ENCODE measurements around the gene CYBA.
A peak's percentile ranks its signal among the peaks of the same experiment; 100 is the strongest.

The CYBA gene

DNA sequence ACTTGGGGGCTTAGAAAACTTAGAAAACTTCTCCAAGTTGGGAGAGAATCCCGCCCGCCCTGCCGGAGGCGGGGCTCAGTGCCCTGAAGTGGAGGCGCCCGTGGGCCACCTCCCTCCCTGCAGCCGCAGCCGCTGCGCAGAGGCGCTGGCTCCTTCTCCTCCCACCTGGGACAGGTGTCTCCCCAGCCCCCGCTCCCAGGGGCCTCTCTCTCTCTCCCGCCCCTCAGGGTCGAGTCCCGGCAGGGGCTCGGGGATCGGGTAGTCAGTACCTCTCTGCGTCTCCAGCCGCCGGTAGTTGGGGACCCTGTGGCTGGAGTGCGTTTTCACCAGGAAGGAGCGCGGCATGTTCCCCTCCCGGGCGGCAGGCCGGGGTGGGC is 35.2 kb upstream of the CYBA start:
- DNase-seq (ENCODE audit: extremely low read depth, low read depth), result no peak
- TF ChIP-seq, protein P1, sequence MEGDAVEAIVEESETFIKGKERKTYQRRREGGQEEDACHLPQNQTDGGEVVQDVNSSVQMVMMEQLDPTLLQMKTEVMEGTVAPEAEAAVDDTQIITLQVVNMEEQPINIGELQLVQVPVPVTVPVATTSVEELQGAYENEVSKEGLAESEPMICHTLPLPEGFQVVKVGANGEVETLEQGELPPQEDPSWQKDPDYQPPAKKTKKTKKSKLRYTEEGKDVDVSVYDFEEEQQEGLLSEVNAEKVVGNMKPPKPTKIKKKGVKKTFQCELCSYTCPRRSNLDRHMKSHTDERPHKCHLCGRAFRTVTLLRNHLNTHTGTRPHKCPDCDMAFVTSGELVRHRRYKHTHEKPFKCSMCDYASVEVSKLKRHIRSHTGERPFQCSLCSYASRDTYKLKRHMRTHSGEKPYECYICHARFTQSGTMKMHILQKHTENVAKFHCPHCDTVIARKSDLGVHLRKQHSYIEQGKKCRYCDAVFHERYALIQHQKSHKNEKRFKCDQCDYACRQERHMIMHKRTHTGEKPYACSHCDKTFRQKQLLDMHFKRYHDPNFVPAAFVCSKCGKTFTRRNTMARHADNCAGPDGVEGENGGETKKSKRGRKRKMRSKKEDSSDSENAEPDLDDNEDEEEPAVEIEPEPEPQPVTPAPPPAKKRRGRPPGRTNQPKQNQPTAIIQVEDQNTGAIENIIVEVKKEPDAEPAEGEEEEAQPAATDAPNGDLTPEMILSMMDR (IDR thresholded peaks at IDR 0.05; ENCODE audit: low read depth, low read length), result no peak

GRCh38 chr16:88685156-88686061 is 34.6 kb upstream of the CYBA start:
- no peak for DNase-seq (ENCODE audit: extremely low read depth, low read depth)
- TF ChIP-seq, protein P1 (IDR thresholded peaks at IDR 0.05; ENCODE audit: low read depth, low read length), result peak; percentile 81

GRCh38 chr16:88684569-88685155 is 33.8 kb upstream of the CYBA start:
- DNase-seq (ENCODE audit: extremely low read depth, low read depth), result no peak
- TF ChIP-seq, protein P1 (IDR thresholded peaks at IDR 0.05; ENCODE audit: low read depth, low read length), result no peak

- no peak for DNase-seq (ENCODE audit: extremely low read depth, low read depth)
- TF ChIP-seq, protein P1 (IDR thresholded peaks at IDR 0.05; ENCODE audit: low read depth, low read length), result no peak
These were observed 31.0 kb upstream of the CYBA start for GRCh38 chr16:88681709-88682451.

GRCh38 chr16:88681084-88681680 is 30.3 kb upstream of the CYBA start:
- TF ChIP-seq, protein P1 (IDR thresholded peaks at IDR 0.05; ENCODE audit: low read depth, low read length), result no peak; the same call in 1 of the 2 replicates
- DNase-seq (ENCODE audit: extremely low read depth, low read depth), result no peak

- TF ChIP-seq, protein P1 (IDR thresholded peaks at IDR 0.05; ENCODE audit: low read depth, low read length), result no peak
- no peak for DNase-seq (ENCODE audit: extremely low read depth, low read depth)
These were observed 29.8 kb upstream of the CYBA start for GRCh38 chr16:88680554-88681083.

Data from AG09319 (cell line).